M059J (cell line): Measurements from ENCODE around the gene NR2F2. TPM values are rescaled to one million over a fixed set of nuclear protein-coding genes. Genes with fewer than 3 reads are reported as not detected.
A peak's percentile ranks its signal among the peaks of the same experiment; 100 is the strongest.

Experiments used
- DNase-seq: peaks from one replicate; pipeline ENCODE4 v3.0.0-alpha.2; 2012; ENCODE audit warnings: low read depth
- total RNA-seq: library from RNA; depleted of rRNA; stranded (reverse); fragments of >200 nt; shearing (Covaris generic); gene quantifications from 2 replicates; pipeline ENCODE4 v1.2.3, GENCODE V29; 2014

NR2F2 gene
- total RNA-seq, 1 experiment from 2014 or later = 37.8 TPM

- DNase-seq = no peak
Observed at GRCh38 chr15:96342406-96343112, 12.1 kb downstream of the NR2F2 start.

- no peak for DNase-seq
Observed at GRCh38 chr15:96343113-96344059, 12.9 kb downstream of the NR2F2 start.

GRCh38 chr15:96344060-96344705 is 13.7 kb downstream of the NR2F2 start:
- no peak for DNase-seq

- no peak for DNase-seq
Observed at GRCh38 chr15:96344706-96345559, 14.4 kb downstream of the NR2F2 start.

- peak; percentile 55 for DNase-seq
Observed at GRCh38 chr15:96345560-96346399, 15.3 kb downstream of the NR2F2 start.

GRCh38 chr15:96346409-96346970 is 16.0 kb downstream of the NR2F2 start:
- DNase-seq = no peak

GRCh38 chr15:96347181-96348111 is 16.9 kb downstream of the NR2F2 start:
- no peak for DNase-seq

GRCh38 chr15:96348112-96349027 is 17.9 kb downstream of the NR2F2 start:
- no peak for DNase-seq

GRCh38 chr15:96349034-96349856 is 18.7 kb downstream of the NR2F2 start:
- no peak for DNase-seq

- DNase-seq = no peak
Observed at GRCh38 chr15:96349857-96350720, 19.6 kb downstream of the NR2F2 start.

- DNase-seq = no peak
Observed at GRCh38 chr15:96350934-96351724, 20.6 kb downstream of the NR2F2 start.

- no peak for DNase-seq
Observed at GRCh38 chr15:96351761-96352603, 21.5 kb downstream of the NR2F2 start.

GRCh38 chr15:96352604-96353405 is 22.3 kb downstream of the NR2F2 start:
- DNase-seq = peak; percentile 69
